Measurements from ENCODE around the gene UBE2A.

UBE2A gene

DNA sequence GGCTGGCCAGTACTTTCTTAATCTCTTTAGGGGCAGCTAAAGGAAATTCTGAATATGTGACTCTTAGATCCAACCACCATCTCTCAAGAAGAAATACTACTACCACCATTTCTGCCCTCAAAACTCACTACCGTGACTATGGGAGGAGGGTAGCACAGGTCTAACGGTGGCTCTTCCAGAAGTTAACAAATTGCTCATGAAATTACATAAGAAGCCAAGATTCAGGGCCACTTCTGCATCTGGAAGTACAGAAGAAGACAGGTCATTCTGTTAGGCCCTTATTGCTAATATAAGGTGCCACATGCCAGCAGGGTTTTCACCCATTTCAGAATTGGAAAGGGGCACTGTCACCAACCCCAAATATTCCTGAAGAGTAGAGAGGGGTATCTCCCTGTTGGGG, 51.5 kb downstream of the UBE2A start:
- DNase-seq (ENCODE audit: low read depth), result no peak
- TF ChIP-seq, protein P1, sequence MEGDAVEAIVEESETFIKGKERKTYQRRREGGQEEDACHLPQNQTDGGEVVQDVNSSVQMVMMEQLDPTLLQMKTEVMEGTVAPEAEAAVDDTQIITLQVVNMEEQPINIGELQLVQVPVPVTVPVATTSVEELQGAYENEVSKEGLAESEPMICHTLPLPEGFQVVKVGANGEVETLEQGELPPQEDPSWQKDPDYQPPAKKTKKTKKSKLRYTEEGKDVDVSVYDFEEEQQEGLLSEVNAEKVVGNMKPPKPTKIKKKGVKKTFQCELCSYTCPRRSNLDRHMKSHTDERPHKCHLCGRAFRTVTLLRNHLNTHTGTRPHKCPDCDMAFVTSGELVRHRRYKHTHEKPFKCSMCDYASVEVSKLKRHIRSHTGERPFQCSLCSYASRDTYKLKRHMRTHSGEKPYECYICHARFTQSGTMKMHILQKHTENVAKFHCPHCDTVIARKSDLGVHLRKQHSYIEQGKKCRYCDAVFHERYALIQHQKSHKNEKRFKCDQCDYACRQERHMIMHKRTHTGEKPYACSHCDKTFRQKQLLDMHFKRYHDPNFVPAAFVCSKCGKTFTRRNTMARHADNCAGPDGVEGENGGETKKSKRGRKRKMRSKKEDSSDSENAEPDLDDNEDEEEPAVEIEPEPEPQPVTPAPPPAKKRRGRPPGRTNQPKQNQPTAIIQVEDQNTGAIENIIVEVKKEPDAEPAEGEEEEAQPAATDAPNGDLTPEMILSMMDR (conservative IDR thresholded peaks at IDR 0.05; ENCODE audit: low read depth, low read length), result no peak
- no peak overlapping the region for H3K4me3 ChIP-seq (ENCODE audit: low read length)
